ENCODE measurements around the gene GPR176. TPM values are rescaled to one million over a fixed set of nuclear protein-coding genes. Genes with fewer than 3 reads are reported as not detected.

Gene GPR176
- total and polyA plus RNA-seq, 9 donors, result 0.68 to 8.5 (median 1.8) TPM

- no peaks in the 10 kb centered on the region for H3K4me1 ChIP-seq (ENCODE audit: insufficient read depth)
- no peaks in the 10 kb centered on the region for H3K27me3 ChIP-seq
- no peak overlapping the region for H3K27ac ChIP-seq
- no peaks in the 10 kb centered on the region for H3K36me3 ChIP-seq
- TF ChIP-seq POLR2A (IDR thresholded peaks at IDR 0.05), result no peak
- no peak for TF ChIP-seq EP300 (IDR thresholded peaks at IDR 0.05)
- TF ChIP-seq CTCF (IDR thresholded peaks at IDR 0.05), result no peak
- no peak overlapping the region for H3K4me3 ChIP-seq
- no peak for DNase-seq
- intact Hi-C loops (cut with DNase I), result no loop called here
- 74 to 77% (median 76%) methylated on average over 2 of the region's 2 CpGs for WGBS, 3 donors
- H3K9me3 ChIP-seq, result no peaks in the 10 kb centered on the region
Observed at GRCh38 chr15:39966521-39966920, 46.5 kb upstream of the GPR176 start.

GRCh38 chr15:39963786-39964185 is 43.7 kb upstream of the GPR176 start:
- Histone ChIP-seq H3K9me3 (no peaks in the 10 kb centered on the region), H3K4me1 (ENCODE audit: insufficient read depth) (no peaks in the 10 kb centered on the region), H3K4me3 (no peak overlapping the region), H3K27me3 (no peaks in the 10 kb centered on the region), H3K27ac (no peak overlapping the region), H3K36me3 (no peaks in the 10 kb centered on the region)
- DNase-seq, result no peak
- intact Hi-C loops (cut with DNase I), result no loop called here
- TF ChIP-seq CTCF (IDR thresholded peaks at IDR 0.05) (no peak), POLR2A (IDR thresholded peaks at IDR 0.05) (no peak), EP300 (IDR thresholded peaks at IDR 0.05) (no peak)
- 75 to 81% (median 76%) methylated on average over 2 of the region's 2 CpGs for WGBS, 3 donors

GRCh38 chr15:39961051-39961450 is 41.0 kb upstream of the GPR176 start:
- Histone ChIP-seq H3K4me1 (ENCODE audit: insufficient read depth) (no peaks in the 10 kb centered on the region), H3K27ac (no peak overlapping the region), H3K4me3 (no peak overlapping the region), H3K36me3 (no peaks in the 10 kb centered on the region), H3K27me3 (no peaks in the 10 kb centered on the region), H3K9me3 (no peaks in the 10 kb centered on the region)
- DNase-seq, result no peak
- TF ChIP-seq CTCF (IDR thresholded peaks at IDR 0.05) (no peak), EP300 (IDR thresholded peaks at IDR 0.05) (no peak), POLR2A (IDR thresholded peaks at IDR 0.05) (no peak)
- intact Hi-C loops (cut with DNase I), result no loop called here
- 68 to 83% (median 81%) methylated on average over 1 of the region's 1 CpG for WGBS, 3 donors

GRCh38 chr15:39960411-39960810 is 40.3 kb upstream of the GPR176 start:
- H3K4me1 ChIP-seq (ENCODE audit: insufficient read depth), result no peaks in the 10 kb centered on the region
- no peaks in the 10 kb centered on the region for H3K36me3 ChIP-seq
- no peaks in the 10 kb centered on the region for H3K9me3 ChIP-seq
- DNase-seq, result no peak
- WGBS, 3 donors, result 81 to 95% (median 90%) methylated on average over 3 of the region's 3 CpGs
- no peaks in the 10 kb centered on the region for H3K27me3 ChIP-seq
- H3K4me3 ChIP-seq, result no peak overlapping the region
- TF ChIP-seq POLR2A (IDR thresholded peaks at IDR 0.05) (no peak), CTCF (IDR thresholded peaks at IDR 0.05) (no peak), EP300 (IDR thresholded peaks at IDR 0.05) (no peak)
- intact Hi-C loops (cut with DNase I), result no loop called here
- no peak overlapping the region for H3K27ac ChIP-seq

- H3K36me3 ChIP-seq, result no peaks in the 10 kb centered on the region
- H3K27ac ChIP-seq, result no peak overlapping the region
- TF ChIP-seq CTCF (IDR thresholded peaks at IDR 0.05), result no peak
- TF ChIP-seq EP300 (IDR thresholded peaks at IDR 0.05), result no peak
- no peak for TF ChIP-seq POLR2A (IDR thresholded peaks at IDR 0.05)
- H3K4me1 ChIP-seq (ENCODE audit: insufficient read depth), result no peaks in the 10 kb centered on the region
- 62 to 79% (median 74%) methylated on average over 1 of the region's 1 CpG for WGBS, 3 donors
- no peaks in the 10 kb centered on the region for H3K27me3 ChIP-seq
- H3K9me3 ChIP-seq, result no peaks in the 10 kb centered on the region
- DNase-seq, result no peak
- intact Hi-C loops (cut with DNase I), result no loop called here
- H3K4me3 ChIP-seq, result no peak overlapping the region
Observed at GRCh38 chr15:39959411-39959810, 39.3 kb upstream of the GPR176 start.

All from ovary (tissue), 9 donors.